ENCODE data around the gene PTPRM. TPM values are rescaled to one million over a fixed set of nuclear protein-coding genes. Genes with fewer than 3 reads are reported as not detected.

The PTPRM gene
- total RNA-seq, 1 experiment from 2014 or later, result 14.5 TPM

- no peak overlapping the region for H3K4me2 ChIP-seq (ENCODE audit: low read length)
- H3K36me3 ChIP-seq (ENCODE audit: control insufficient read depth in 1 of 2, insufficient read depth in 2 of 2, low read length in 2 of 2), result no peaks in the 10 kb centered on the region
- no peak overlapping the region for H3K9ac ChIP-seq (ENCODE audit: low read length)
- no peak for DNase-seq (ENCODE audit: low read depth, low spot score)
- ChIA-PET CTCF (no interaction called here), RAD21 (ENCODE audit: low non-redundant PET in 1 of 2, low total read pairs in 2 of 2, uncharacterized antibody in 2 of 2, unreplicated experiment in 2 of 2) (no interaction called here), POLR2A (no interaction called here)
- H3K79me2 ChIP-seq (ENCODE audit: insufficient read depth, low read length), result no peaks in the 10 kb centered on the region
- intact Hi-C loops (cut with micrococcal nuclease), result no loop called here
- H3K9me2 ChIP-seq (ENCODE audit: insufficient read depth), result no peaks in the 10 kb centered on the region
- TF ChIP-seq ELF1 (IDR thresholded peaks at IDR 0.05; ENCODE audit: borderline replicate concordance, low read depth) (no peak), SRF (IDR thresholded peaks at IDR 0.05; ENCODE audit: low read depth) (no peak), TCF7L2 (IDR thresholded peaks at IDR 0.05; ENCODE audit: borderline replicate concordance, extremely low read depth, insufficient read depth, insufficient read length) (no peak), YY1 (IDR thresholded peaks at IDR 0.05; ENCODE audit: extremely low read depth, insufficient replicate concordance, low read depth, low read length) (no peak), FOSL1 (IDR thresholded peaks at IDR 0.05; ENCODE audit: low read depth) (no peak), POLR2AphosphoS5 (IDR thresholded peaks at IDR 0.05; ENCODE audit: low read depth, low read length) (no peak)
- ATAC-seq, result no peak
- BruUV-seq (replicated peaks), result no TSS peak
- no peak overlapping the region for H3K27ac ChIP-seq (ENCODE audit: low read depth, low read length)
- no peaks in the 10 kb centered on the region for H3K9me3 ChIP-seq (ENCODE audit: control insufficient read depth in 1 of 2, insufficient read depth in 1 of 2, low read depth in 1 of 2, low read length in 2 of 2)
- H2AFZ ChIP-seq (ENCODE audit: low read depth, low read length, poor library complexity, severe bottlenecking), result no peak overlapping the region
- H4K20me1 ChIP-seq (ENCODE audit: insufficient read depth), result no peaks in the 10 kb centered on the region
- no peak overlapping the region for H3K4me3 ChIP-seq (replicated peaks in 1 of 2; ENCODE audit: low read depth in 1 of 2, low read length in 2 of 2)
- H3K27me3 ChIP-seq (ENCODE audit: insufficient read depth, low read length), result no peaks in the 10 kb centered on the region
- no peaks in the 10 kb centered on the region for H3K4me1 ChIP-seq (ENCODE audit: control insufficient read depth in 1 of 2, insufficient read depth in 2 of 2, low read length in 2 of 2)
Observed at GRCh38 chr18:7558769-7559168, 8.3 kb upstream of the PTPRM start.

GRCh38 chr18:7559709-7560319 is 7.3 kb upstream of the PTPRM start:
- ATAC-seq (no peak), DNase-seq (ENCODE audit: low read depth, low spot score) (no peak)
- Histone ChIP-seq H3K4me2 (ENCODE audit: low read length) (no peak overlapping the region), H3K36me3 (ENCODE audit: control insufficient read depth in 1 of 2, insufficient read depth in 2 of 2, low read length in 2 of 2) (no peaks in the 10 kb centered on the region), H3K9ac (ENCODE audit: low read length) (no peak overlapping the region), H3K27me3 (ENCODE audit: insufficient read depth, low read length) (no peaks in the 10 kb centered on the region), H2AFZ (ENCODE audit: low read depth, low read length, poor library complexity, severe bottlenecking) (no peak overlapping the region), H3K9me2 (ENCODE audit: insufficient read depth) (no peaks in the 10 kb centered on the region), H3K9me3 (ENCODE audit: control insufficient read depth in 1 of 2, insufficient read depth in 1 of 2, low read depth in 1 of 2, low read length in 2 of 2) (no peaks in the 10 kb centered on the region), H3K4me3 (replicated peaks in 1 of 2; ENCODE audit: low read depth in 1 of 2, low read length in 2 of 2) (no peak overlapping the region), H3K79me2 (ENCODE audit: insufficient read depth, low read length) (no peaks in the 10 kb centered on the region), H3K4me1 (ENCODE audit: control insufficient read depth in 1 of 2, insufficient read depth in 2 of 2, low read length in 2 of 2) (no peaks in the 10 kb centered on the region), H3K27ac (ENCODE audit: low read depth, low read length) (no peak overlapping the region), H4K20me1 (ENCODE audit: insufficient read depth) (no peaks in the 10 kb centered on the region)
- ChIA-PET RAD21 (ENCODE audit: low non-redundant PET in 1 of 2, low total read pairs in 2 of 2, uncharacterized antibody in 2 of 2, unreplicated experiment in 2 of 2) (no interaction called here), CTCF (no interaction called here), POLR2A (no interaction called here)
- TF ChIP-seq POLR2A (IDR thresholded peaks at IDR 0.05; ENCODE audit: borderline replicate concordance, extremely low read depth, insufficient read depth, insufficient read length) (no peak), ATF3 (IDR thresholded peaks at IDR 0.05) (no peak), JUND (IDR thresholded peaks at IDR 0.05) (no peak), FOSL1 (IDR thresholded peaks at IDR 0.05; ENCODE audit: low read depth) (no peak), EGR1 (IDR thresholded peaks at IDR 0.05; ENCODE audit: low read depth) (no peak), ELF1 (IDR thresholded peaks at IDR 0.05; ENCODE audit: borderline replicate concordance, low read depth) (no peak), ZFX (IDR thresholded peaks at IDR 0.05) (no peak), CEBPB (IDR thresholded peaks at IDR 0.05; ENCODE audit: low read depth) (no peak), CBX3 (IDR thresholded peaks at IDR 0.05; ENCODE audit: low read depth) (no peak), SIN3A (IDR thresholded peaks at IDR 0.05; ENCODE audit: low read depth) (no peak), TCF7L2 (IDR thresholded peaks at IDR 0.05; ENCODE audit: borderline replicate concordance, extremely low read depth, insufficient read depth, insufficient read length) (no peak)
- TF ChIP-seq, protein P1, sequence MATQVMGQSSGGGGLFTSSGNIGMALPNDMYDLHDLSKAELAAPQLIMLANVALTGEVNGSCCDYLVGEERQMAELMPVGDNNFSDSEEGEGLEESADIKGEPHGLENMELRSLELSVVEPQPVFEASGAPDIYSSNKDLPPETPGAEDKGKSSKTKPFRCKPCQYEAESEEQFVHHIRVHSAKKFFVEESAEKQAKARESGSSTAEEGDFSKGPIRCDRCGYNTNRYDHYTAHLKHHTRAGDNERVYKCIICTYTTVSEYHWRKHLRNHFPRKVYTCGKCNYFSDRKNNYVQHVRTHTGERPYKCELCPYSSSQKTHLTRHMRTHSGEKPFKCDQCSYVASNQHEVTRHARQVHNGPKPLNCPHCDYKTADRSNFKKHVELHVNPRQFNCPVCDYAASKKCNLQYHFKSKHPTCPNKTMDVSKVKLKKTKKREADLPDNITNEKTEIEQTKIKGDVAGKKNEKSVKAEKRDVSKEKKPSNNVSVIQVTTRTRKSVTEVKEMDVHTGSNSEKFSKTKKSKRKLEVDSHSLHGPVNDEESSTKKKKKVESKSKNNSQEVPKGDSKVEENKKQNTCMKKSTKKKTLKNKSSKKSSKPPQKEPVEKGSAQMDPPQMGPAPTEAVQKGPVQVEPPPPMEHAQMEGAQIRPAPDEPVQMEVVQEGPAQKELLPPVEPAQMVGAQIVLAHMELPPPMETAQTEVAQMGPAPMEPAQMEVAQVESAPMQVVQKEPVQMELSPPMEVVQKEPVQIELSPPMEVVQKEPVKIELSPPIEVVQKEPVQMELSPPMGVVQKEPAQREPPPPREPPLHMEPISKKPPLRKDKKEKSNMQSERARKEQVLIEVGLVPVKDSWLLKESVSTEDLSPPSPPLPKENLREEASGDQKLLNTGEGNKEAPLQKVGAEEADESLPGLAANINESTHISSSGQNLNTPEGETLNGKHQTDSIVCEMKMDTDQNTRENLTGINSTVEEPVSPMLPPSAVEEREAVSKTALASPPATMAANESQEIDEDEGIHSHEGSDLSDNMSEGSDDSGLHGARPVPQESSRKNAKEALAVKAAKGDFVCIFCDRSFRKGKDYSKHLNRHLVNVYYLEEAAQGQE (IDR thresholded peaks at IDR 0.05; ENCODE audit: low read depth), result no peak
- TF ChIP-seq, protein P2, sequence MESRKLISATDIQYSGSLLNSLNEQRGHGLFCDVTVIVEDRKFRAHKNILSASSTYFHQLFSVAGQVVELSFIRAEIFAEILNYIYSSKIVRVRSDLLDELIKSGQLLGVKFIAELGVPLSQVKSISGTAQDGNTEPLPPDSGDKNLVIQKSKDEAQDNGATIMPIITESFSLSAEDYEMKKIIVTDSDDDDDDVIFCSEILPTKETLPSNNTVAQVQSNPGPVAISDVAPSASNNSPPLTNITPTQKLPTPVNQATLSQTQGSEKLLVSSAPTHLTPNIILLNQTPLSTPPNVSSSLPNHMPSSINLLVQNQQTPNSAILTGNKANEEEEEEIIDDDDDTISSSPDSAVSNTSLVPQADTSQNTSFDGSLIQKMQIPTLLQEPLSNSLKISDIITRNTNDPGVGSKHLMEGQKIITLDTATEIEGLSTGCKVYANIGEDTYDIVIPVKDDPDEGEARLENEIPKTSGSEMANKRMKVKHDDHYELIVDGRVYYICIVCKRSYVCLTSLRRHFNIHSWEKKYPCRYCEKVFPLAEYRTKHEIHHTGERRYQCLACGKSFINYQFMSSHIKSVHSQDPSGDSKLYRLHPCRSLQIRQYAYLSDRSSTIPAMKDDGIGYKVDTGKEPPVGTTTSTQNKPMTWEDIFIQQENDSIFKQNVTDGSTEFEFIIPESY (IDR thresholded peaks at IDR 0.05; ENCODE audit: extremely low read depth, insufficient replicate concordance, low read length), result no peak
- intact Hi-C loops (cut with micrococcal nuclease), result no loop called here
- no TSS peak for BruUV-seq (replicated peaks)

Data from HCT116 (cell line).